Hindlimb muscle (tissue), 1 donor: ENCODE results near the gene NCL. TPM values are rescaled to one million over a fixed set of nuclear protein-coding genes. Genes with fewer than 3 reads are reported as not detected.
"Not testable (repeated sequence)": the region's sequence is repeated elsewhere in the genome, so short reads cannot be mapped to it uniquely, and the experiment has no call there.

ENCODE experiments used
- DNase-seq: peaks from one replicate; pipeline ENCODE4 v3.0.0-alpha.2; 2013
- polyA plus RNA-seq: library from polyadenylated mRNA; unstranded; fragments of 120-200 nt; gene quantifications from one replicate; pipeline ENCODE4 v1.2.1, GENCODE V29; 2013; ENCODE audit not compliant: insufficient read length

The NCL gene
- polyA plus RNA-seq, 1 donor = 613 TPM

DNA sequence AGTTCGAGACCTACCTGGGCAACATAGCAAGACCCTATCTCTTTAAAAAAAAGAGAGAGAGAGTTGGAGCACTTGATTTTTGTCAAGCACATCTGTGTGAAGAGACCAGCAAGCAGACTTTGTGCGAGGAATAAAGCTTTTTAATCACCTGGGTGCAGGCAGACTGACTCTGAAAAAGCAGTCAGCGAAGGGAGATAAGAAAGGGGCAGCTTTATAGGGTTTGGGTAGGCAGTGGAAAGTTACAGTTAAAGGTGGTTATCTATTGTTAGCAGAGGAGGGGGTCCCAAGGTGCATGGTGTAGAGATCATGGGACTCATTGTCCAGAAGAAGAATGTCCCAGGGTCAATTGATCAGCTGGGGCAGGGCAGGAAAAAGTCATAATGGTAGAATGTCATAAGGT is 34.4 kb downstream of the NCL start:
- no peak for DNase-seq

DNA sequence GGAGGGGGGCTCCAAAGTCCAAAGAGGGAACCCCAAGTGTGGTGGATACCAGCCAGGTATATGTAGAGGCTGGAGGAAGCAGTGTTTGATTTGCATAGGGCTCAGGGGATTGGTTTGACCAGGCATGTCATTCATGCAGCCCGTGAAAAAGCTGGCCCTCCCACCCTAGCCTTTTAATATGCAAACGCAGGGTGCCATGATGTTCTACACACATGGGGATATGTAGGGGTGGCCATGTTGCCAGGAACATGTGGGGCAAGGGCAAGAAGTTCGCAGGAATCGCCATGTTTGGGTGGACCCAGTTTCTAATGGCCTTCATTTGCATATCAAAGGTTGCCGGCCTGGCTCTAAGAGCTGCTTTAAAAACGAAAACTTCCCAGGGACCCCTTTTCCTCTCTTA is 35.1 kb downstream of the NCL start:
- no peak for DNase-seq

DNA sequence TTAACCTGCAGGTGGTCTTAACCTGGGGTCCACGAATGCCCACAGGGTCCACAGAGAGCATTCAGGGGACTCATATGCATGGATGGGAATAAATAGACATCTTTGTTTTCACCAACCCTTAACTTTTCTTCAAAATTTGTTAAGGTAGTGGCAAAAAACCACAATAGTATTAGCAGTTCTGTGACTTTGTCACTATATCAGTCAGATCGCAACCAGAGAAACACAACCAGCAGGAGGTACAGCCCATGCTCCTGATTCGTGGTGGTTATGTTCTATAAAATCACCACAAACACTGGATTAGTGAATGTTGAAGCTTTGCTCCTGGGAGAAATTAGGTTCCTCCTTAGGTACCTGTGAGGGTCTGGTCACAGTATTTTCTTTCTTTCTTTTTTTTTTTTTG is 37.2 kb downstream of the NCL start:
- no peak for DNase-seq

DNA sequence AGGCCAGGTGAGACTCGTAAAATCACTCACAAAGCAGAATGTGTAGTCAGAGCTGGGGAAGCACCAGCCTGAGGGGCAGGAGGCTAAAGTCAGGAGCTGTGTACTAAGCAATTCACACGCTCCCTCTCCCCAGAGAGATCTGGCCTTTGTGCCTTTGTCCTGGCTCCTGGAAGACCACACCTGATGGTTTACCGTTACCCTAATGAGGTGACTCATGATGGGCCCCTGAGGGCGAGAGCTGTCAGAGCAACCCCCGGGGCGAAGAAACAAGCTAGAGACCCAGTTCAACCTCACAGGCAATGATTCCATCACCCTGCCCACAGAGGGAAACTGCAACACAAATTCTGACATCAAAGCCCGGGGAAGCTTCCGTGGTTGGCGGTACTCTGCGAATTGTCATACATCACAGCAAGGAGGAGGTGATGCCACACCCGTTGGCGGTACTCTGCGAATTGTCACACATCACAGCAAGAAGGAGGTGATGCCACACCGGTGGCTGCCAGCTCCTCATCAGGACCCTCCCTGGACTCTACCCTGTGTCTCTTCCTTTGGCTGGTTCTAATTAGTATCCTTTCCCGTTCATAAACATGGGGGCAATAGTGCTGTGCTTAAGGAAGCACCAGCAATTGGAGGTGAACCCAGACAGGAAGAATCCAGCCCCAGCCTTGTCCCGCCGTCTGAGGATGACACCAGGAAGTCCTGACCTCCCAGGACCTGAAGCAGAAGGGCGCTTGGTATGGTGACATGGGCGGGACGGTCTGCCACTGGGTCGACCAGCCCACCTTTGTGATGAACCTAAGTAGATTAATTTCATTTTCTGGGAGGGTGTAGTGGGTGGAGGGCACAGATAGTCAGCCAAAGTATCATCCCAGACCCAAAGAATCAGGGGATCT is 38.2 kb downstream of the NCL start:
- DNase-seq = no peak

DNA sequence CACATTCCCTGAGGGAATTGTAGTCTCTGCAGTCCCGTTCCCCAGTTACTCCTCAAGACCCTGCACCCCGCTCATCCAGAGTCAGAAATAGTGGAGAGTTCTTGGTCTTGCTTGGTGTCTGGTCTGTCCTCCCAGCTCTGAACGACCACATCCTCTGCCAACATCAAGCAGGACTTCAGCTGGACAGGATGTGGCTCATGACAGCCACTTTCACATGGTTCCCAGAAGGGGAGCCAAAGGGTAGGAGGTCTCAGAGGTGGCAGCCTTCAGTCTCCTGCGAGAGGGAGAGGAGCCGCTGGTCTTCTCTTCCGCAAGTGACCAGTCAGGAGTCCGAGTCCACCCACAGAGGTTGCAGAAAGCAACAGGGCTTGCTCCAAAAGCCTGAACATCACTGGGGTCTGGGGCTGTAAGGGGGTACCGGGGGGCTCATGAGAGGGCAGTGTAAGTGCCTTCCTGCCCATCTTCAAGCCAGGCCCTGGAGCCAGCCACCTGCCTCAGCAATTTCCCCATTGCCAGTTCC is 38.9 kb downstream of the NCL start:
- DNase-seq = no peak

DNA sequence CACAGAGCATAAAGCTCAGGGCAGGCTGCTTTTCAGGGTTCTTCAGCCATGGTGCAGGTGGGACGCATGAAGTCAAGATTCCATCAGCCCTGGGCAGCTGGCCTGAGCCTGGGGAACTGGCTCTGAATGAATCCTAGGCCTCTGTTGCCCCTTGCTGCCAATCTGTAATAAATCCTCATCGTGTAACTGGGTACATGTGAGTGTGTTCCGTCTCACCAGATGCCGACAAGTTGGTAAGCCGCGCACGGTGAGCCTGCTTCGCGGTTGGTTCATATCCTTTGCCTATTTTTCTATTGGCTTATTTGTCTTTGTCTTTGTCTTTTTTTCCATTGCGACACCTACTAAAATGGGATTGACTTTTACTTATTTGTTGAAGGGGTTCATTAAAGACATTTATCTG is 41.1 kb downstream of the NCL start:
- no peak for DNase-seq

DNA sequence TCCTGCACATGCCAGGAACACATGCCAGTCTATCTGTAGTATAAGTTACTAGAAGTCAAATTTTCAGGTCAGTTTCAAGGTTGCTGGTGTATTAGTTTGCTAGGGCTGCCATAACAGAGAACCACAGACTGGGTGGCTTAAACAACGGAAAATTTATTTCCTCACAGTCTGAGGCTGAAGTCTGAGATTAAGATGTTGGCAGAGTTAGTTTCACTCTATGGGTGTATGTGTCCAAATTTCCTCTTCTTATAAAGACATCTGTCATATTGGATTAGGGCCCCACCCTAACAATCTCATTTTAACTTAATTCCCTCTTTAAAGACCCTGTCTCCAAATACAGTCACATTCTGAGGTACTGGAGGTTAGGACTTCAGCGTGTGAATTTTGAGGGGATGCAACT is 42.2 kb downstream of the NCL start:
- DNase-seq = no peak

DNA sequence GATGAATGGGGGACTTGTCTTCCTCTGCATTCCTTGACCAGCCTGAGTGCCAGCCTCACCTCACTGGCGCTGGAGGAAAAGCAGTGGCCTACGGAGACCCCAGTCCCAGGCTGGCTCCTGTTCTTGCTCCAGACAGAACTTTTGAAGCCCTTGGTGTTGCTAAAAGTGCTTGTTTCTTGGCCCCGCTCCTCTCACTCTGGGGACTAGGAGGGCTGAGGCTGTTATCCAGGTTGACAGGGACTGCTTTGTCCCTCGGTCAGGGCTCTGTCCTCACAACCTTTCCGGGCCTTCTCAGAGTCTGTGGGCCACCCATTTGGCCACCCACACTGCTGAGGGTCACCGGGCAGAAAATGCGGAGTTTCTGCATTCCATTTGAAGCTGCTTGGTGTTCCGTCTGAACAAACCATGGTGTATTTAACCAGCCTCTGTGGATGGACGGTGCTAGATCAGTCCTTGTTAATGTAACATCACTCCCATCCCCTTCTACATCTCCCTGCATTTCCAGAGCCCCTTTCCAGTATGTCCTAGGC is 43.2 kb downstream of the NCL start:
- no peak for DNase-seq

DNA sequence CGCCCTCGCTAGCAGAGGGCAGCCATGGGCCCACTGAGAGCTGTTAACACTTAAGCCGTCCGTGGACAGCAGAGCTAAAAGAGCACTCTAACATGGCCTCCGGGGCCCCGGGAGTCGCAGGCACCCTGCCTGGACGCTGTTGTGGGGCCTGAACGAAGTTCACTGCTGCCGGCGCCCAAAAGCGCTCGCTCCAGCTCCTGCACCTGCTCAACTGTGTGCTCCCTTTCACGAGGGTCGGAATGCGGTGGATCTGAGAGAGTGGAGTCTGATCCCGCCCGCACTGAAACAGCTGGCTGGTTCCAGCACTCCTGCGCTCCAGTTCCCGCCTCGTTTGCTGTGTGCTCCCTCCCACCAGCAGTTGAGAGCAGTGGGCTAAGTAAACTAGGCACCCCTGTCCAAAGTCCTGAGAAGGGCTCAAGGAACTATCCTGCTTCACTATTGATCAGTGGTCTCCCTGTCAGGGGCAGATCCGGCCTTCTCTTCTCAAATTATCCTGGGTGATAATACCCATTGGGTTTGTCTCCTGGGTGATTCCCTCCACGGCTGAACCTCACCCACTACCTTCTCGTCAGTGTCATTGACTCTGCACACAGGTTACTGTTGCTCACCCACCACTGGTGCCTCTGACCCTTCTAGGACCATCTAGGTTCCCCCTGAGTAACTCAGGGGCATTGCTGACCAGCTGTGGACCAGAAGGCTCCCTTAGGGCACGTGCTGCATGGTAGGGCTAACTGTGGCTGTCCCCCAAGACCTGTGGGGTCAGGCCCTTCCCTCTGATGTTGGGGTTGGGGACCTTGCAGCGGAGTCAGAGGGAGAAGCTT is 45.3 kb downstream of the NCL start:
- no peak for DNase-seq

DNA sequence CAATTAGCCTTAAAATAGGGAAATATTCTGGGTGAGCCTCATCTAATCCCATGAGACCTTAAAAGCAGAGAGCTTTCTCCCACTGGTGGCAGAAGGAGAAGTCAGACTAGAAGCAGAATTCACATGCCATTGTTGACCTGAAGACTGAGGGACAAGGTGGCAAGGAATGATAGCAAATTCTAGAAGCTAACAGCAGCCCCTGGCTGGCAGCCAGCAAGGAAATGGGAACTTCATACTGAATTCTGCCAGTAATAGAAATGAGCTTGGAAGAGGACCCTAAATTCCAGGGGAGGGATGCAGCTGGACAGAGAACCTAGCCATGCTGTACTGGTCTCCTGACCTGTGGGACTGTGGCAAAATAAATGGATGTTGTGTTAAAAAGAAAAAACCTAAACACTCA is 49.3 kb downstream of the NCL start:
- no peak for DNase-seq

DNA sequence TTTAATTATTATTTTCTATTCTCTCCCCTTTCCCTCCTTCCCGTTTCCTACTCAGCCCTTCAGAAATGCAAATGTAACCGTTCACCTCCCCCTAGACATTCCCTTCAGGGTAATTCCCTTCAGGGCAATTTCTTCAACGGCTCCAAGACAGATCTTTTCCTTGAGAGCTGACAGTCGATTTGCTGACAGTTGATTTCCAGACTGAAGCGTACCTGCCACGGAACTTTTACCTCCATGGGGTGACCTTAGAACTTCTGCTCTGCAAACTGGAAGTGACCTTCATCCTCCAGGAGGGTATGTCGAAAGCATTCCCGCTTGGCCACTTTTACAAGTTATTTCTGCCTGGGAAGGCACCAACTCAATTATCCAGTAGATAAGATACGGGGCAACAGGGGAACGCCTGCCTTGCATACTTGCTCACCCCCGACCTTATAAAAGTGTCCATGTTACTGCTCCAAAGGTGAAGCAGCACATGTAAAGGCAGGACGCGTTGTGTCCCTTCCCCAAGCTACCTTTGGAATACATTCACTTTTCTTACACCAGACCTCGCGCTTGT is 50.3 kb downstream of the NCL start:
- no peak for DNase-seq

DNA sequence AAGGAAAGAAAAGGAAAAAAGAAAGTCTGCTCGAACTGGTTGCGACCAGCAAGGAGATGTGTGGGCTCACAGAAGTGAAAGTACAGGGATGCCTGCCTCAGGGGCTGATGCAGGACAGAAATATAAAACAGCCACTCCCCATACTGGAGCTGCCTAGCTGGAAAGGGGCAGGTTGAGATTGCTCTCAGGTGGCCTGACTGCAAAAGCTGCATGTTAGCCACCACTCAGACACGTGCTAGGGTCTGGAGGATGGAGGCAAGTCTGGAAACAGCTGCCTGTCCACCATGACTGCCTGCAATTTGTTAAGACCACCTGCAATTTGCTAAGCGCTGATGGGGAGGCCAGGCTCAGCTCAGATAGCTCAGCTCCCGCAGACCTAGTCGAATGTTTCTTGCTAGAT is 50.8 kb downstream of the NCL start:
- DNase-seq = no peak

DNA sequence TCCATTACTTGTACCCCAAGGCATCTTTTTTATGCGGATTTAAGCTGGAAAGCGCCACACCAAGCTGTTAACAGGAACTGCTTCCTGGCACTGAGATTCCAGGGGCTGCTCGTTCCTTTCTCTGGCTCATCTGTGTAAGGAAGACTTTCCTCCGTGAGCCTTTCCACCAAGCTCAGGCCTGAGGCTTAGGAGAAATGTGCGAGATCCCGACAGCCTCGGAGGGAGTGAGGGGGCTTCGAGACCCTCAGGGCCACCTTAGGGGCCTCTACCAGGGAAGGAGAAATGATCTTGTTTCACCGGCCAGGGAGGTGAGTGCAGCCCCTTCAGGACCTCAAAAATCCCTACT is 51.7 kb downstream of the NCL start:
- no peak for DNase-seq

DNA sequence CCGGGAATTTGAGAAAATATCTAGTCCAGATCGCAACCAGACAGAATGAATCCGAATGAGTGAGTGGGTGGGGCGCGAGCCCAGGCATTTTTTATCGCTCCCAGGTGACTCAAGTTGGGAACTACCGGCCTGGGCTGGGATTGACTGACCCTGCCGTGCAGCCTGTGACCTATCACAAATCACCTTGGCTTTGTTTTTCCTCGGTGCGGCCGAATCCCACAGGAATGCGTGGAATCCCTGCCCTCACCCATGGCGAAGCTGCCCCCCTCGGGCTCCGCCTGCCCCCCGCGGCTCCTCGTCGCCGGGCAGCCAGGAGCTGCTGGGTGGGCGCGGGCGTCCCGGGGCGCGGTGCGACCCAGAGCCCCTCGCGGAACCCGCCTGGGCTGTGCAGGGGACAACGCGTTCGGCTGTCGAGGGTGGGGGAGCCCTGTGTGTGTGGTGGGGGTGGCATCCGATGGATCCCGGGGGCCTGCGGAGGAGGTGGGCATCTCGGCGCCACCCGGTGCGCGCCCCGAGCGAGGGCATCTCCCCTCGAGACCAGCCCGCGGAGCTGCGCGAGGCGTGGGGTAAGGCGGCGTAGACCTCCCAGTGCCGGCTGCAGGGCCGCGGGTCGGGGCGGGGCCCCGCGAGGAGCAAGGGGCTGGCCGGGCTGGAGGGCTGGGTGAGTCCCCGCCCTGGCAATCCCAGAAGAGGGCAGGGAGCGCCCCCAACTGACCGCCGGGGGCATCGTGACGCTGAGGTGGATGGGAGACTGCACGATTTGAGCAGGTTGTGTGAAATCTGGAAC is 52.3 kb downstream of the NCL start:
- peak; percentile 79 for DNase-seq

DNA sequence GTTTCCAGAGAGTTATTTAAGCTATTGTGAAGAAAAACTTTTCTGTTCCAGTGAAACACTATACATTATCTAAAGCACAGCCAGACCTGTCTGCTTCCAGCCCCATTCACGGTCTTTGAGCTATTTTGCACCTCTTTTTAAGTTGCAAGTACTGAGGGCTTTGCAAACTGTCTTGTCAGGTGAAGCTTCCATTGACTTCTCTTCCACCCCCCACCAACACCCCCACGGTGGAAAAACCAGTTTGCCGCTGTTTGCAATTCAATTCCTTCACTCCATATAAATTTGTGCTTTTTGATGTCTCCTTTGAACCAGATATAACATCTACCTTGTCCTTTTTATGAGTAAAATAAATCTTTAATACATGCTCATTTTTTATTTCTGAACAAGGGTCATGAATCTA is 53.0 kb downstream of the NCL start:
- DNase-seq = no peak

DNA sequence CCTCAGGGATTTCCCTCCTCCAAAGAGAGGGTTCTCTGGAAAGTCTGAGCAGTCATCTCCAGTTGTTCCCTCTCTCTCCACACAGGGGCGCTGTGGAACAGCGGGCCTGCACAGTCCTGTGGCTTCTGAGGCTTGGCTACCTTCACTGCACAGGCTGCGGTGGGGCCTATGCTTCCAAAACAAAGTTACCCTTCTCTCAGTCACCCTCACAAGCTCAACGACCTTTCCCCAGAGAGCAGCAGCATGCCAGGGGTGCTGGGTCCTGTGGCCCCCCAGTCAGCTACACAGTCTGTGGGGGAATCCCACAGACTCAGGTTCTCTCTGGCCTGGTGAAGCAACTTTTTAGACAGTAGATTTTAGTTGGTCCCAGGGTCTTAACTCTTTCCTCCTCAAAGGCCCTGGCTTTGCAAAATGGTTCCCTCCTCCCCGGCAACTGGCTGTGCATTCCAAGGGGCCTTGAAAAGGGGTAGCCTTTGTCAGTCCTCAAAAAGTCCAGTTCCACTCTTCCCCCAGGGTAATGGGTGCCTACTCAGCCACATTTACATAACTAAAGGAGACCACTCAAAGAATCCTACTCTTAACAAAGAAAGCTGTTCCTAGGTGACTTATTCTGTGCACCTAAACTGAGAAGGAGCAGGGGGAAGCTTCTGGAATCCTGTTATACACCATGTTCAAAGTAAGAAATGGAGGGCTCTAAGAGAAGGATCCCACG is 53.8 kb downstream of the NCL start:
- no peak for DNase-seq

DNA sequence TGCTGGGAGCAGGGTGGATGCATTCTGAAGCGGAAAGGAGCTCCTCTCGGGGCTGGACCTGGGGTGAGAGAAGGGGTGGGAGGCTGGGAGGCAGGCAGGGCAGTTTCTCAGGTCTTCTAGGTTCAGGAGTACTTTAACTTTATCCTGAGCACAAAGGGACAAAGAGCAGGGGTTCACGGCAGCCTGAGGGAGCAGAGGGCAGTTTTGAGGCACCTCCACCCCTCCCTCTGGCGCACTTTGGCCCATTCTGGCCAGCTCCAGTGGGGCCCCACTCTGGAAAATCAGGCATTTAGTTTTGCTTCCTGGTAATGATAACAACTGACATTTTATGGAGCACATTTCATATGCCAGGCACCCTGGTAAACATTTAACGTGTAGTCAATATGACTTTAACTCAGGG is 54.5 kb downstream of the NCL start:
- no peak for DNase-seq

DNA sequence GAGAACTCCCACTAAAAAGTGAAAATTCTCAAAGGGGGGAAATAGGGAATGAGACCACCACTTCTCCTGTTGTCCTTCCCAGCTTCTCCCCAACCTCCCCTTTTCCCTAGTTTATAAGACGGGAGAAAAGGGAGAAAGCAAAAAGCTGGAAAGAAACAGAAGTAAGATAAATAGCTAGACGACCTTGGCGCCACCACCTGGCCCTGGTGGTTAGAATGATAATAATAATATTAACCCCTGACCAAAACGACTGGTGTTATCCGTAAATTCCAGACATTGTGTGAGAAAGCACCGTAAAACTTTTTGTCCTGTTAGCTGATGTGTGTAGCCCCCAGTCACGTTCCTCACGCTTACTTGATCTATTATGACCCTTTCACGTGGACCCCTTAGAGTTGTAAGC is 56.0 kb downstream of the NCL start:
- not testable (repeated sequence) for DNase-seq

DNA sequence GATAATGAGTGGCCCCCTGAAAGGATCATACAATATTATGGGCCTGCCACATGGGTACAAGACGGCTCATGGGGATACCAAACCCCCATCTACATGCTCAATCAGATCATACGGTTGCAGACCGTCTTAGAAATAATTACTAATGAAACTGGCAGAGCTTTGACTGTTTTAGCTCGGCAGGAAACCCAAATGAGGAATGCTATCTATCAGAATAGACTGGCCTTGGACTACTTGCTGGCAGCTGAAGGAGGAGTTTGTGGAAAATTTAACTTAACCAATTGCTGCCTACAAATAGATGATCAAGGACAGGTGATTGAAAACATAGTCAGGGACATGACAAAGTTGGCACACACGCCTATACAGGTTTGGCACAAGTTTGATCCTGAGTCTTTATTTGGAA is 56.6 kb downstream of the NCL start:
- DNase-seq = not testable (repeated sequence)

DNA sequence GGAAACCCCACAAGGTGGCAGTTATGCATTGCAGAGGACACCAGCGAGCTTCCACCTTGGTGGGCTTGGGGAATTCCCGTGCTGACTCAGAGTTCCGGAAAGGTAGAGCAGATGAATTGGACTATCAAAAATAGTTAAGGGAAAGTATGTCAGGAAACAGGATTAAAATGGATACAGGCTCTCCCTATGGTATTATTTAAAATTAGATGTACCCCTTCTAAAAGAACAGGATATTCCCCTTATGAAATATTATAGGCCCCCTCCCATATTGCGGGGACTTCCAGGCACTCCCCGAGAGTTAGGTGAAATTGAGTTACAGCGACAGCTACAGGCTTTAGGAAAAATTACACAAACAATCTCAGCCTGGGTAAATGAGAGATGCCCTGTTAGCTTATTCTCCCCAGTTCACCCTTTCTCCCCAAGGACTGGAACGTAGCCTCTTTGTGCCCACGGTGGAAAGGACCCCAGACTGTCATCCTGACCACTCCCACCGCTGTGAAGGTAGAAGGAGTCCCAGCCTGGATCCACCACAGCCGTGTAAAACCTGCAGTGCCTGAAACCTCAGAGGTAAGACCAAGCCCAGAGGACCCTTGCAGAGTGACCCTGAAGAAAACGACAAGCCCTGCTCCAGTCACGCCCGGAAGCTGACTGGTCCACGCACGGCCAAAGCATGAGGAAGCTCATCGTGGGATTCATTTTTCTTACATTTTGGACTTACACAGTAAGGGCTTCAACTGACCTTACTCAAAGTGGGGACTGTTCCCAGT is 58.5 kb downstream of the NCL start:
- DNase-seq = not testable (repeated sequence)

DNA sequence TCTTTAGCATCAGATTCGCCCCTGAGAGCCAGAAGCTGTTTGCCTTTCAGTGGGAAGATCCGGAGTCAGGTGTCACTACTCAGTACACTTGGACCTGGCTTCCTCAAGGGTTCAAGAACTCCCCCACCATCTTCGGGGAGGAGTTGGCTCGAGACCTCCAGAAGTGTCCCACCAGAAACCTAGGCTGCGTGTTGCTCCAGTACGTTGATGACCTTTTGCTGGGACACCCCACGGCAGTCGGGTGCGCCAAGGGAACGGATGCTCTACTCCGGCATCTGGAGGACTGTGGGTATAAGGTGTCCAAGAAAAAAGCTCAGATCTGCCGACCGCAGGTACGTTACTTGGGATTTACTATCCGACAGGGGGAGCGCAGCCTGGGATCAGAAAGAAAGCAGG is 60.1 kb downstream of the NCL start:
- not testable (repeated sequence) for DNase-seq
